Measurements from ENCODE around the gene PTPRM. TPM values are rescaled to one million over a fixed set of nuclear protein-coding genes. Genes with fewer than 3 reads are reported as not detected.
A peak's percentile ranks its signal among the peaks of the same experiment; 100 is the strongest.

Gene PTPRM
- total RNA-seq, 1 experiment from 2014 or later = 45.6 TPM

- H3K9ac ChIP-seq (ENCODE audit: low read length) = no peak overlapping the region
- H3K9me2 ChIP-seq (replicated peaks; ENCODE audit: low read length) = no peaks in the 10 kb centered on the region
- 0 out of 2 replicates have a peak, but pooled peaks cover 3% of the 10 kb centered on the region for H3K4me1 ChIP-seq (ENCODE audit: insufficient read depth, low read length)
- intact Hi-C loops (cut with micrococcal nuclease) = no loop called here
- no peak overlapping the region for H3K4me2 ChIP-seq (ENCODE audit: low read length)
- no TSS peak for BruUV-seq (replicated peaks)
- H3K79me2 ChIP-seq (ENCODE audit: low read length) = no peaks in the 10 kb centered on the region
- H4K20me1 ChIP-seq (ENCODE audit: low read length) = no peaks in the 10 kb centered on the region
- ATAC-seq (peak; percentile 50), DNase-seq (peak; percentile 10)
- no peak overlapping the region for H2AFZ ChIP-seq (ENCODE audit: low read length)
- no peak overlapping the region for H3K4me3 ChIP-seq (ENCODE audit: low read length)
- no peaks in the 10 kb centered on the region for H3F3A ChIP-seq (ENCODE audit: low read length, unreplicated experiment)
- no peaks in the 10 kb centered on the region for H3K36me3 ChIP-seq (ENCODE audit: low read depth, low read length)
- H3K27me3 ChIP-seq (ENCODE audit: low read length) = no peaks in the 10 kb centered on the region
- ChIA-PET POLR2A (ENCODE audit: unreplicated experiment) (interaction anchor here (0.7 kb wide), 1 partner anchor 513 kb away, joined by 3 read pairs; no protein-coding TSS in a partner anchor), CTCF (interaction anchor here (0.6 kb wide), 1 partner anchor 16 kb away, joined by 4 read pairs; no protein-coding TSS in a partner anchor)
- no peak overlapping the region for H3K27ac ChIP-seq (ENCODE audit: low read length)
- no peaks in the 10 kb centered on the region for H3K9me3 ChIP-seq (ENCODE audit: low read length)
- TF ChIP-seq EZH2 (IDR thresholded peaks at IDR 0.05; ENCODE audit: low read length, unreplicated experiment) (no peak), EZH2phosphoT487 (IDR thresholded peaks at IDR 0.05; ENCODE audit: borderline replicate concordance, low read length) (no peak), CTCF (conservative IDR thresholded peaks at IDR 0.05; ENCODE audit: low read depth, low read length) (no peak)
Observed at GRCh38 chr18:8011361-8011760, 444.2 kb downstream of the PTPRM start.

GRCh38 chr18:8011906-8012305 is 444.8 kb downstream of the PTPRM start:
- ChIA-PET POLR2A (ENCODE audit: unreplicated experiment) (no interaction called here), CTCF (no interaction called here)
- no peaks in the 10 kb centered on the region for H4K20me1 ChIP-seq (ENCODE audit: low read length)
- H3K4me1 ChIP-seq (ENCODE audit: insufficient read depth, low read length) = 0 out of 2 replicates have a peak, but pooled peaks cover 3% of the 10 kb centered on the region
- no peak overlapping the region for H3K9ac ChIP-seq (ENCODE audit: low read length)
- no peaks in the 10 kb centered on the region for H3F3A ChIP-seq (ENCODE audit: low read length, unreplicated experiment)
- no peak overlapping the region for H2AFZ ChIP-seq (ENCODE audit: low read length)
- H3K27me3 ChIP-seq (ENCODE audit: low read length) = no peaks in the 10 kb centered on the region
- no peak overlapping the region for H3K4me2 ChIP-seq (ENCODE audit: low read length)
- no peaks in the 10 kb centered on the region for H3K79me2 ChIP-seq (ENCODE audit: low read length)
- no peaks in the 10 kb centered on the region for H3K36me3 ChIP-seq (ENCODE audit: low read depth, low read length)
- intact Hi-C loops (cut with micrococcal nuclease) = no loop called here
- no TSS peak for BruUV-seq (replicated peaks)
- no peaks in the 10 kb centered on the region for H3K9me2 ChIP-seq (replicated peaks; ENCODE audit: low read length)
- H3K4me3 ChIP-seq (ENCODE audit: low read length) = no peak overlapping the region
- TF ChIP-seq EZH2phosphoT487 (IDR thresholded peaks at IDR 0.05; ENCODE audit: borderline replicate concordance, low read length) (no peak), CTCF (conservative IDR thresholded peaks at IDR 0.05; ENCODE audit: low read depth, low read length) (no peak; the same call in 1 of the 2 replicates), EZH2 (IDR thresholded peaks at IDR 0.05; ENCODE audit: low read length, unreplicated experiment) (no peak)
- ATAC-seq (no peak), DNase-seq (no peak)
- H3K27ac ChIP-seq (ENCODE audit: low read length) = no peak overlapping the region
- H3K9me3 ChIP-seq (ENCODE audit: low read length) = no peaks in the 10 kb centered on the region

- Histone ChIP-seq H3F3A (ENCODE audit: low read length, unreplicated experiment) (no peaks in the 10 kb centered on the region), H3K27ac (ENCODE audit: low read length) (no peak overlapping the region), H3K9me2 (replicated peaks; ENCODE audit: low read length) (no peaks in the 10 kb centered on the region), H3K4me3 (ENCODE audit: low read length) (no peak overlapping the region), H3K9me3 (ENCODE audit: low read length) (no peaks in the 10 kb centered on the region), H3K36me3 (ENCODE audit: low read depth, low read length) (no peaks in the 10 kb centered on the region), H4K20me1 (ENCODE audit: low read length) (no peaks in the 10 kb centered on the region), H3K4me1 (ENCODE audit: insufficient read depth, low read length) (no peaks in the 10 kb centered on the region), H3K9ac (ENCODE audit: low read length) (no peak overlapping the region), H3K27me3 (ENCODE audit: low read length) (no peaks in the 10 kb centered on the region), H3K4me2 (ENCODE audit: low read length) (no peak overlapping the region), H3K79me2 (ENCODE audit: low read length) (no peaks in the 10 kb centered on the region), H2AFZ (ENCODE audit: low read length) (no peak overlapping the region)
- ATAC-seq (no peak), DNase-seq (no peak)
- no TSS peak for BruUV-seq (replicated peaks)
- no peak for TF ChIP-seq EZH2 (IDR thresholded peaks at IDR 0.05; ENCODE audit: low read length, unreplicated experiment)
- TF ChIP-seq EZH2phosphoT487 (IDR thresholded peaks at IDR 0.05; ENCODE audit: borderline replicate concordance, low read length) = no peak
- no peak for TF ChIP-seq CTCF (conservative IDR thresholded peaks at IDR 0.05; ENCODE audit: low read depth, low read length)
- CTCF ChIA-PET = no interaction called here
- POLR2A ChIA-PET (ENCODE audit: unreplicated experiment) = no interaction called here
- intact Hi-C loops (cut with micrococcal nuclease) = no loop called here
Observed at GRCh38 chr18:8018701-8019331, 451.7 kb downstream of the PTPRM start.
